Measurements from ENCODE around the gene ANKRD13C.

The ANKRD13C gene

DNA sequence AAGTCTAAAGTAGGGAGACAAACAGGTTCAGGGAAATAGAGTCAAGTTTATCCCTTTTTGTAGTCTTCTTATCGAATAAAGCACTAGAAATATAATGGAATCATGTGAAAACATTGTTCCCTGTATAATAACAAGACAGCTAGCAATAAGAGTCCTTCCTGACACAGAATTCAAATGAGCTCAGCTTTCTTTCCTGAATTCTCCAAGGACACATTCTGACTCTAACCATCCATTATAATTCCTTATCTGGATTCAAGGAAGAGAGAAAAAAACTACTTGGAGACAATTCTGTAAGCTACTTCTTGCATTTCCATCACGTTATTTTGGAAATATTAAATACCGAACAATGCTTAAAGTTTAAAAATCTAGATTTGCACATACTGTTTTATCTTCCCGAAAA is 58.8 kb downstream of the ANKRD13C start:
- no peak for DNase-seq (ENCODE audit: low read depth in 2 of 2)

- no peak for DNase-seq (ENCODE audit: low read depth in 2 of 2)
These were observed 61.2 kb downstream of the ANKRD13C start for GRCh38 chr1:70293186-70293843.

GRCh38 chr1:70290218-70290617 is 64.3 kb downstream of the ANKRD13C start:
- DNase-seq (ENCODE audit: low read depth in 2 of 2), result no peak

GRCh38 chr1:70288166-70288565 is 66.4 kb downstream of the ANKRD13C start:
- DNase-seq (ENCODE audit: low read depth in 2 of 2), result no peak

- no peak for DNase-seq (ENCODE audit: low read depth in 2 of 2)
These were observed 68.1 kb downstream of the ANKRD13C start for GRCh38 chr1:70286453-70286852.

GRCh38 chr1:70284366-70284765 is 70.2 kb downstream of the ANKRD13C start:
- no peak for DNase-seq (ENCODE audit: low read depth in 2 of 2)

GRCh38 chr1:70278710-70279109 is 75.8 kb downstream of the ANKRD13C start:
- DNase-seq (ENCODE audit: low read depth in 2 of 2), result no peak

DNA sequence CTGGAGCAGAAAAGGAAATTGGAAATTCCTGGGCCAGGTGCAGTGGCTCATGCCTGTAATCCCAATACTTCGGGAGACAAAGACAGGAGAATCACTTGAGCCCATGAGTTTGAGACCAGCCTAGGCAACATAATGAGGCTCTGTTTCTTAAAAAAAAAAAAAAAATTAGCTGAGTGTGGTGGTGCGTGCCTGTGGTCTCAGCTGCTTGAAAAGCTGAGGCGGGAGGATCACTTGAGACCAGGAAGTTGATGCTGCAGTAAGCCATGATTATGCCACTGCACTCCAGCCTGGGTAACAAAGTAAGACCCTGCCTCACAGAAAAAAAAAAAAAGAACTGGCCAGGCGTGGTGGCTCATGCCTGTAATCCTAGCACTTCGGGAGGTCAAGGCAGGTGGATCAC is 76.6 kb downstream of the ANKRD13C start:
- no peak for DNase-seq (ENCODE audit: low read depth in 2 of 2)

GRCh38 chr1:70265946-70266345 is 88.6 kb downstream of the ANKRD13C start:
- DNase-seq (ENCODE audit: low read depth in 2 of 2), result no peak

DNA sequence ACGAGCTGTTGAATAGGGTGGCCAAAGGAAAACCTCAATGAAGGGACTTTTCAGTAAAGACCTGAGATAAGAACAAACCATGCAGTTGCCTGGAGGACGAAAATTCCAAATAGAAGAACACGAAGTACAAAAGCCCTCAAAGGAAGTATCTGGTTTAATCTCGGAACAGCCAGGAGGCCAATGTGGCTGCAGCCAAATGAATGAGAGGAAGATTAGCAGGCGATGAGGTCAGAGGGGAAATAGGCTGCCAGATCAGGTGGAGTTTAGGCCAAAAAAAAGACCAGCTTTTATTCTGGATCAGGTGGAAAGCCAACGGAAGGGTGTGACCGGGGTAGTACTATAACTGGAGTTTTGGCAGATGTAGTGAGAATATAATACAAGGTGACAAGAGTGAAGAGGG is 89.7 kb downstream of the ANKRD13C start:
- DNase-seq (ENCODE audit: low read depth in 2 of 2), result no peak

DNA sequence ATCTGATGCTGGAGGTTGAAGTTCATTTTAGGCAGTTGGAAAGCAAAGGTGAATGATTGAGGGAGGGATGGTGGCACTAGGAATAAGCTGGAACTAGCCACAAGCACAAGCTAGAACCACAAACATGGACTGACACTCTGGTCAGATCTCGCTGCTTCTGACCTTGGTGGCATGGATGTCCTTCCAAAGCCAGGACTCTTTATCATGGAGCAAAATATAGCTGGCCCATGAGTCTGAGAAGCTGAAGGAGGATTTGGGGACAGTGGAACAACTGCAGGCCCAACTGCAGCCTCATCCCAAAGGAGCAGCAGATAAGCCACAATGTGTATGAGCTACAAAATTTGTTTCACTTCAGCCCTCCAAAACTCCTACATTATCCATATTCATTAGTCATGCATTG is 97.9 kb downstream of the ANKRD13C start:
- DNase-seq (ENCODE audit: low read depth in 2 of 2), result no peak

DNA sequence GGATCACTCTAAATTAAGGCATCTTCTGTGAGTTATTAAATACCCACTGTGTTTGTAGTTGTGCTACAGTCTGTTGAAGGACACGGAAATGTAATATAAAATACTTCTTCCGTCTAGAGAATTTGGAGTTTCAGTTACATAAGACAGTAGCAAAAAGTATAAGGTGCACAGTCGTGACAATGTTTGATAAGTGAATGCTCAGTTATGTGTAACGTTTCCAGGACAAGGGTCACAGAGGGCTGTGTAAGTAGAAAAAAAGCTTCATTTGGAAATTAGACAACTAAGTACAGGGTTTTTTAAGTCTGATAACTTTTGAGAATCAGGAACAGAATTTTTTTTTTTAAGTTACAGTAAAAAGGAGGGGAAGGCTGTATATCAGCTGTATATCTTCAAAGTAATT is 105.8 kb downstream of the ANKRD13C start:
- DNase-seq (ENCODE audit: low read depth in 2 of 2), result no peak

- DNase-seq (ENCODE audit: low read depth in 2 of 2), result no peak
These were observed 106.8 kb downstream of the ANKRD13C start for GRCh38 chr1:70247768-70248167.

- no peak for DNase-seq (ENCODE audit: low read depth in 2 of 2)
These were observed 107.4 kb downstream of the ANKRD13C start for GRCh38 chr1:70247122-70247521.

DNA sequence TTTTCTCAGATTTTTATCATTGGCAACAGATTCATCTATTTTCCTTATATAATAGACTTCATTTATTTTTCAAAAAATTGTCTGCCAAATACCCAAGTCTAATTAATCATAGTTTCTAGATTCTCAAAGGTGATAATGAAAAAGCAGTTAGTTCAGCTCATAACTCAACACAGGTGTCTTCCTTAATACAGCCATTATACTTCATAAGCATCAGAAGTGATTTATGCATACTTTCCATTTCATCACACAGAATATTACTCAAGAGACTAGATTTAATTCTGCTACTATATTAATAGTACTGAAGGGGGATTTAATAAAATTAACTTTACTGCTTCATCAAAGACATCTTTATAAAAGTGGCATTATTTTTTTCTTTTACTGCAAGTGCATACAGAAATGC is 114.6 kb downstream of the ANKRD13C start:
- no peak for DNase-seq (ENCODE audit: low read depth in 2 of 2)

DNA sequence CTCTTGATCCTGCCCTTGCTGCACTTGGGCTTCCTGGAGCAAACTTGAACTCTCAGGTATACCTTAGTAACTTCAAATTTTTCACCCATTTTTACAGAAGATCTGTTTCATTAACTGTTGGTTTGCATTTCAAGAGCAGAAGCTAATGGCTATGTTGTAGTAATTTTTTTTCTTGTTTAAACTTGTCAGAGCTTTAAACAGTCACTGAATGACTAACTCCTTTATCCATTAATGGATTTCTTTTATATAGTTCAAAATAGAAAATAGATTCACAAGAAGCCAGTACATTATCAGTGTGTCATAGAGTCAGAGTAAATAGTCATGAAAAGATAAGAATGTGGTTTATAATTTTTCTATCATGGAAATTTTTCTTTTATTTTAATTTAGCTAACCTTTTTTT is 119.8 kb downstream of the ANKRD13C start:
- no peak for DNase-seq (ENCODE audit: low read depth in 2 of 2)

GRCh38 chr1:70231475-70231874 is 123.0 kb downstream of the ANKRD13C start:
- no peak for DNase-seq (ENCODE audit: low read depth in 2 of 2)

DNA sequence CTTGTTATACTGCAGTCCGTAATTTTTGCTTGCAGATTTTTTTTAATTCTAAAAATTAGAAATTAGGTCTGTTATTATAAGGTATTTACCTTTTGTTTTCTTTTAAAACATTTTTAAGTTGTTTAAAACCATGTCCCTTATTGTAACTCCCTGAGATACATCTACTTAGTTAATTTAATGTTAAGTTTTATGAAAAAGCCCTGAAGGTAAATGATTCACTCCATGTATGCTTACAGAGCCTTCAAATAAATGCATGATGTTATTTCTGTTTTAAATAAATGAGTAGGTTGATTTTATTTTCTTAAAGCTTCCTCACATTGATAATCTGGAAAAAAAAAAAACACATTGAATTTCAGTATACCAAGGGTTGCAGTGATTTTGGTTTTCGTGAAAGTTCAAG is 125.9 kb downstream of the ANKRD13C start:
- no peak for DNase-seq (ENCODE audit: low read depth in 2 of 2)

- no peak for DNase-seq (ENCODE audit: low read depth in 2 of 2)
These were observed 127.1 kb downstream of the ANKRD13C start for GRCh38 chr1:70227439-70227838.

GRCh38 chr1:70224954-70225353 is 129.6 kb downstream of the ANKRD13C start:
- DNase-seq (ENCODE audit: low read depth in 2 of 2), result no peak

GRCh38 chr1:70222716-70223235 is 131.7 kb downstream of the ANKRD13C start:
- no peak for DNase-seq (ENCODE audit: low read depth in 2 of 2)

GRCh38 chr1:70221238-70222121 is 133.0 kb downstream of the ANKRD13C start, which contains the start of gene SRSF11:
SRSF11 (plus strand) TSS chr1:70221380; CDS start chr1:70221637, 257 bp downstream.
- peak; percentile 92 to 95 for DNase-seq (ENCODE audit: low read depth in 2 of 2)
